ENCODE data around the gene METTL2B.
"Not testable (repeated sequence)": the region's sequence is repeated elsewhere in the genome, so short reads cannot be mapped to it uniquely, and the experiment has no call there.

DNA sequence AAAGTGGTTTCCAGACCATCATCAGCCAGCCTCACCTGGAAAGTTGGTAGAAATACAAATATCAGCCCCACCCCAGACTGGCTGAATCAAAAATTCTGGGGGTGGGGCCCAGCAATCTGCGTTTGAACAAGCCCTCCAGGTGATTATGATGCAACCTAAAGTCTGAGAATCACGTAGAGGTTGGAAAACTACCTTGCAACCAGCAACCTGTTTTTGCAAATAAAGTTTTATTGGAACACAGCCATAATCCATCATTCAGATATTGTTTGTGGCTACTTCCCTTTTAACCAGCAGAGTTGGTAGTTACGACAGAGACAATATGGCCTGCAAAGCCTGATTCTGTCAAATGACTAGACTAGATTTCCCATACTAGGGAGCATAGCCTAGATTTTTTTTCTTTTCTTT lies 49.5 kb downstream of the METTL2B start:
- TF ChIP-seq POLR2A, EP300, POLR2AphosphoS5 (IDR thresholded peaks at IDR 0.05): not testable (repeated sequence)
- TF ChIP-seq, protein P1, sequence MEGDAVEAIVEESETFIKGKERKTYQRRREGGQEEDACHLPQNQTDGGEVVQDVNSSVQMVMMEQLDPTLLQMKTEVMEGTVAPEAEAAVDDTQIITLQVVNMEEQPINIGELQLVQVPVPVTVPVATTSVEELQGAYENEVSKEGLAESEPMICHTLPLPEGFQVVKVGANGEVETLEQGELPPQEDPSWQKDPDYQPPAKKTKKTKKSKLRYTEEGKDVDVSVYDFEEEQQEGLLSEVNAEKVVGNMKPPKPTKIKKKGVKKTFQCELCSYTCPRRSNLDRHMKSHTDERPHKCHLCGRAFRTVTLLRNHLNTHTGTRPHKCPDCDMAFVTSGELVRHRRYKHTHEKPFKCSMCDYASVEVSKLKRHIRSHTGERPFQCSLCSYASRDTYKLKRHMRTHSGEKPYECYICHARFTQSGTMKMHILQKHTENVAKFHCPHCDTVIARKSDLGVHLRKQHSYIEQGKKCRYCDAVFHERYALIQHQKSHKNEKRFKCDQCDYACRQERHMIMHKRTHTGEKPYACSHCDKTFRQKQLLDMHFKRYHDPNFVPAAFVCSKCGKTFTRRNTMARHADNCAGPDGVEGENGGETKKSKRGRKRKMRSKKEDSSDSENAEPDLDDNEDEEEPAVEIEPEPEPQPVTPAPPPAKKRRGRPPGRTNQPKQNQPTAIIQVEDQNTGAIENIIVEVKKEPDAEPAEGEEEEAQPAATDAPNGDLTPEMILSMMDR (IDR thresholded peaks at IDR 0.05) = not testable (repeated sequence)
